ENCODE results near the gene ABHD12B.

- TF ChIP-seq POLR2AphosphoS5 (IDR thresholded peaks at IDR 0.05; ENCODE audit: insufficient read depth, low read depth, low read length) = no peak
- no peak for TF ChIP-seq CTCF (IDR thresholded peaks at IDR 0.05; ENCODE audit: extremely low read depth in 1 of 2, insufficient read depth in 1 of 2, low read depth in 1 of 2, low read length in 2 of 2)
- no peak for TF ChIP-seq EZH2 (IDR thresholded peaks at IDR 0.05; ENCODE audit: borderline replicate concordance, low read depth, low read length, severe bottlenecking)
- no peak for TF ChIP-seq POLR2A (IDR thresholded peaks at IDR 0.05; ENCODE audit: low read depth, low read length)
- no peak for TF ChIP-seq MYC (IDR thresholded peaks at IDR 0.05; ENCODE audit: low read depth, low read length)
- no peak for TF ChIP-seq JUN (IDR thresholded peaks at IDR 0.05; ENCODE audit: borderline replicate concordance, insufficient read depth, insufficient read length, low read depth)
- no peak for TF ChIP-seq GATA2 (IDR thresholded peaks at IDR 0.05; ENCODE audit: insufficient read depth, insufficient read length, low read depth, low read length)
- TF ChIP-seq, protein P1, sequence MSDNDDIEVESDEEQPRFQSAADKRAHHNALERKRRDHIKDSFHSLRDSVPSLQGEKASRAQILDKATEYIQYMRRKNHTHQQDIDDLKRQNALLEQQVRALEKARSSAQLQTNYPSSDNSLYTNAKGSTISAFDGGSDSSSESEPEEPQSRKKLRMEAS (IDR thresholded peaks at IDR 0.05; ENCODE audit: insufficient read depth, insufficient read length) = no peak
Measured at GRCh38 chr14:50946234-50946935, 74.5 kb downstream of the ABHD12B start.
